PC-3 (cell line): ENCODE data around the gene MYOF. TPM values are rescaled to one million over a fixed set of nuclear protein-coding genes. Genes with fewer than 3 reads are reported as not detected.
A peak's percentile ranks its signal among the peaks of the same experiment; 100 is the strongest.

ENCODE experiments used
- ATAC-seq: fragments of 200-7000 bp; cut with Tn5 transposase; 2 replicates; pipeline ENCODE4 v1.9.1; 2020; ENCODE audit warnings: mild to moderate bottlenecking, moderate library complexity
- BruUV-seq: library from RNA; stranded (reverse); fragments of 400-500 nt; replicated peaks from 2 replicates; lab custom pipeline; 2021; lab: Mats Ljungman, UMichigan
- CTCF ChIA-PET: fragments of 300-600 bp; sonication (Branson Sonifier 250); formaldehyde crosslinking; loops from one replicate; lab custom pipeline; 2022; ENCODE audit warnings: antibody characterized with exemption; lab: Charles Lee
- POLR2A ChIA-PET: fragments of 300-600 bp; sonication (Branson Sonifier 250); formaldehyde crosslinking; loops from one replicate; lab custom pipeline; 2022; ENCODE audit warnings: antibody characterized with exemption; ENCODE audit not compliant: unreplicated experiment; lab: Charles Lee
- DNase-seq: peaks from one replicate; pipeline ENCODE4 v3.0.0-alpha.2; 2015
- H2AFZ ChIP-seq: fragments of 300-600 bp; sonication (generic); 2 replicates; pipeline ENCODE4 v1.6.0; 2016; ENCODE audit warnings: antibody characterized with exemption, low read length
- H3F3A ChIP-seq: fragments of 300-600 bp; sonication (generic); one replicate; pipeline ENCODE4 v1.6.0; 2017; ENCODE audit warnings: antibody characterized with exemption, low read length, control low read depth, mild to moderate bottlenecking; ENCODE audit not compliant: unreplicated experiment
- H3K27ac ChIP-seq: fragments of 300-600 bp; sonication (generic); 2 replicates; pipeline ENCODE4 v1.5.1; 2016; ENCODE audit warnings: mild to moderate bottlenecking, low read length
- H3K27me3 ChIP-seq: fragments of 300-600 bp; sonication (generic); 2 replicates; pipeline ENCODE4 v1.6.1; 2016; ENCODE audit warnings: low read length, mixed read lengths
- H3K36me3 ChIP-seq: fragments of 300-600 bp; sonication (generic); 2 replicates; pipeline ENCODE4 v1.6.1; 2016; ENCODE audit warnings: low read depth, mixed run types, low read length, mixed read lengths
- H3K4me1 ChIP-seq: fragments of 300-600 bp; sonication (generic); 2 replicates; pipeline ENCODE4 v1.5.1; 2016; ENCODE audit warnings: low read length; ENCODE audit not compliant: insufficient read depth
- H3K4me2 ChIP-seq: fragments of 300-600 bp; sonication (generic); 2 replicates; pipeline ENCODE4 v1.6.0; 2016; ENCODE audit warnings: low read length
- H3K4me3 ChIP-seq: fragments of 300-600 bp; sonication (generic); 2 replicates; pipeline ENCODE4 v1.5.1; 2016; ENCODE audit warnings: mild to moderate bottlenecking, low read length, mixed read lengths
- H3K79me2 ChIP-seq: fragments of 300-600 bp; sonication (generic); 2 replicates; pipeline ENCODE4 v1.6.1; 2017; ENCODE audit warnings: low read length, mixed read lengths
- H3K9ac ChIP-seq: fragments of 300-600 bp; sonication (generic); 2 replicates; pipeline ENCODE4 v1.6.0; 2016; ENCODE audit warnings: mild to moderate bottlenecking, low read length
- H3K9me2 ChIP-seq: fragments of 300-600 bp; sonication (generic); replicated peaks from 2 replicates; pipeline ENCODE4 v1.6.1; 2016; ENCODE audit warnings: mixed run types, low read length, mixed read lengths
- H3K9me3 ChIP-seq: fragments of 300-600 bp; sonication (generic); 2 replicates; pipeline ENCODE4 v1.6.1; 2016; ENCODE audit warnings: low read length, mixed read lengths
- H4K20me1 ChIP-seq: fragments of 300-600 bp; sonication (generic); 2 replicates; pipeline ENCODE4 v1.6.1; 2016; ENCODE audit warnings: low read length, mixed read lengths
- CTCF ChIP-seq: fragments of 300-600 bp; sonication (generic); conservative IDR thresholded peaks from 2 replicates; pipeline ENCODE4 v1.5.1; 2017; ENCODE audit warnings: antibody characterized with exemption, low read depth, mild to moderate bottlenecking, low read length
- EZH2 ChIP-seq: fragments of 300-600 bp; sonication (generic); IDR thresholded peaks from one replicate; pipeline ENCODE4 v1.6.1; 2017; ENCODE audit warnings: antibody characterized with exemption, mild to moderate bottlenecking, low read length; ENCODE audit not compliant: unreplicated experiment
- EZH2phosphoT487 ChIP-seq: fragments of 300-600 bp; sonication (generic); IDR thresholded peaks from 2 replicates; pipeline ENCODE4 v1.6.1; 2018; ENCODE audit warnings: mild to moderate bottlenecking, antibody characterized with exemption, low read length, borderline replicate concordance
- intact Hi-C: fragments of 100-400 bp; cut with micrococcal nuclease; formaldehyde crosslinking; loops from 2 replicates; pipeline ENCODE4 v1.9.0; 2023
- total RNA-seq: library from RNA; depleted of rRNA; stranded (reverse); fragments of >200 nt; gene quantifications from 2 replicates; pipeline ENCODE4 v1.2.3, GENCODE V29; 2014

The MYOF gene
- total RNA-seq, 1 experiment from 2014 or later: 174 TPM

GRCh38 chr10:93397020-93397419, 85.1 kb downstream of the MYOF start:
- H3K4me3 ChIP-seq: no peak overlapping the region
- no peaks in the 10 kb centered on the region for H3K9me2 ChIP-seq
- no TSS peak for BruUV-seq
- no peaks in the 10 kb centered on the region for H4K20me1 ChIP-seq
- ATAC-seq: no peak
- DNase-seq: no peak
- TF ChIP-seq EZH2phosphoT487 (no peak), CTCF (no peak), EZH2 (no peak)
- H3K27me3 ChIP-seq: no peaks in the 10 kb centered on the region
- H3K27ac ChIP-seq: no peak overlapping the region
- CTCF ChIA-PET: no interaction called here
- no peaks in the 10 kb centered on the region for H3K4me1 ChIP-seq
- H3K4me2 ChIP-seq: no peak overlapping the region
- POLR2A ChIA-PET: no interaction called here
- H3K36me3 ChIP-seq: peaks cover 75% of the 10 kb centered on the region
- H3K79me2 ChIP-seq: no peaks in the 10 kb centered on the region
- H3K9me3 ChIP-seq: no peaks in the 10 kb centered on the region
- H3K9ac ChIP-seq: no peak overlapping the region
- H3F3A ChIP-seq: no peaks in the 10 kb centered on the region
- intact Hi-C loops: no loop called here
- no peak overlapping the region for H2AFZ ChIP-seq

GRCh38 chr10:93393211-93393610, 88.9 kb downstream of the MYOF start:
- H3K27ac ChIP-seq: no peak overlapping the region
- no peak overlapping the region for H3K4me2 ChIP-seq
- no peaks in the 10 kb centered on the region for H3F3A ChIP-seq
- ChIA-PET POLR2A (no interaction called here), CTCF (no interaction called here)
- H3K79me2 ChIP-seq: no peaks in the 10 kb centered on the region
- H3K9me2 ChIP-seq: no peaks in the 10 kb centered on the region
- TF ChIP-seq EZH2phosphoT487 (no peak), EZH2 (no peak), CTCF (no peak)
- H3K4me1 ChIP-seq: no peaks in the 10 kb centered on the region
- peaks cover 78% of the 10 kb centered on the region for H3K36me3 ChIP-seq
- intact Hi-C loops: no loop called here
- H3K9me3 ChIP-seq: no peaks in the 10 kb centered on the region
- no peak overlapping the region for H3K4me3 ChIP-seq
- no peaks in the 10 kb centered on the region for H3K27me3 ChIP-seq
- H2AFZ ChIP-seq: no peak overlapping the region
- H4K20me1 ChIP-seq: no peaks in the 10 kb centered on the region
- DNase-seq (no peak), ATAC-seq (no peak)
- TSS peak; percentile 4 for BruUV-seq
- H3K9ac ChIP-seq: no peak overlapping the region

GRCh38 chr10:93392121-93392520, 90.0 kb downstream of the MYOF start:
- no peak overlapping the region for H2AFZ ChIP-seq
- no peaks in the 10 kb centered on the region for H3K79me2 ChIP-seq
- ChIA-PET POLR2A (no interaction called here), CTCF (no interaction called here)
- no peaks in the 10 kb centered on the region for H3F3A ChIP-seq
- BruUV-seq: no TSS peak
- no peak overlapping the region for H3K9ac ChIP-seq
- TF ChIP-seq EZH2phosphoT487 (no peak), EZH2 (no peak), CTCF (no peak)
- no peak for DNase-seq
- H3K4me3 ChIP-seq: no peak overlapping the region
- no peaks in the 10 kb centered on the region for H3K9me3 ChIP-seq
- ATAC-seq: peak; percentile 27; the same call in 1 of the 2 replicates
- peaks cover 76% of the 10 kb centered on the region for H3K36me3 ChIP-seq
- no peaks in the 10 kb centered on the region for H3K4me1 ChIP-seq
- no peaks in the 10 kb centered on the region for H3K27me3 ChIP-seq
- no peak overlapping the region for H3K27ac ChIP-seq
- no peak overlapping the region for H3K4me2 ChIP-seq
- H3K9me2 ChIP-seq: no peaks in the 10 kb centered on the region
- intact Hi-C loops: no loop called here
- no peaks in the 10 kb centered on the region for H4K20me1 ChIP-seq
